AG08396 (cell line): Measurements from ENCODE around the gene LDB2.
A peak's percentile ranks its signal among the peaks of the same experiment; 100 is the strongest.
"Not testable (repeated sequence)": the region's sequence is repeated elsewhere in the genome, so short reads cannot be mapped to it uniquely, and the experiment has no call there.

Experiments used
- DNase-seq: peaks from one replicate; pipeline ENCODE4 v3.0.0; 2012; ENCODE audit warnings: low spot score, mixed read lengths

The LDB2 gene

DNA sequence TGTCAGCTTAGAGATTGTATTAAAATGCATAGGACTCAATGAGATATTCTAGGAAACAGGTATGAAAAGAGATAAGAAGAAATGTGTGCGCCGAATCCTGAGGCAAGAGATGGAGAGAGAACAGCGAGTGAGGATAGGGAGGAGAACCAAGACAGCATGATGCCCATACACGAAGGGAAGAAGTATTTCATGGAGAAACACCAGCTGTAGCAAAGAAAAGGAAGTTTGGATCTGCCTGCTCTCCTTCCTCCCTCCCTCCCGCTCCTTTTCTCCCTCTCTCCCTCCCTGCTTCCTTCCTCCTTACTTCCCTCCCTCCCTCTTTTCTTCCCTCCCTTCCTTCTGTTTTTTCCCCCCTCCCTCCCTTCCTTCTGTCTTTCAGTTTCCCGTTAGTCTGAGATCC is 353.6 kb downstream of the LDB2 start:
- DNase-seq, result no peak

- DNase-seq, result no peak
Measured at GRCh38 chr4:16544251-16544721, 354.2 kb downstream of the LDB2 start.

DNA sequence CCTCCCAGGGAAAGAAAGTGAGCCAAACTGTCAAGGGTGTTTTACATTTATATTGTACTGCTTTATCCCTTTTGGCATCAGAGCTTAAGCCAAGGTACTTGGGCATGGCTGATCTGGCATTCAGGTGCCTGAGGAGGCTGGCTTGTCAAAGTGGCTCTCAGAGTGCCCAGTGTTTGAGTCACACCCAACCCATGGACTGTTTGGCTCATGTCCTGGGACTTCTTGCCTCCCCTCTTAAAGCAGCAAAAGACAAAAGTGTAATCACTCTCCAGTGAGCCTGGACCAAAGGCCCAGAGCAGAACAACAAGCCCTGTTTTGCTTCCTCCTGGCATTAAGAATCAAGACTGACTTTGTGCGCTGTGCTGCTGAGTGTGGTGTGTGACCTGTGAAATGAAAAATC is 360.5 kb downstream of the LDB2 start:
- DNase-seq, result no peak

DNA sequence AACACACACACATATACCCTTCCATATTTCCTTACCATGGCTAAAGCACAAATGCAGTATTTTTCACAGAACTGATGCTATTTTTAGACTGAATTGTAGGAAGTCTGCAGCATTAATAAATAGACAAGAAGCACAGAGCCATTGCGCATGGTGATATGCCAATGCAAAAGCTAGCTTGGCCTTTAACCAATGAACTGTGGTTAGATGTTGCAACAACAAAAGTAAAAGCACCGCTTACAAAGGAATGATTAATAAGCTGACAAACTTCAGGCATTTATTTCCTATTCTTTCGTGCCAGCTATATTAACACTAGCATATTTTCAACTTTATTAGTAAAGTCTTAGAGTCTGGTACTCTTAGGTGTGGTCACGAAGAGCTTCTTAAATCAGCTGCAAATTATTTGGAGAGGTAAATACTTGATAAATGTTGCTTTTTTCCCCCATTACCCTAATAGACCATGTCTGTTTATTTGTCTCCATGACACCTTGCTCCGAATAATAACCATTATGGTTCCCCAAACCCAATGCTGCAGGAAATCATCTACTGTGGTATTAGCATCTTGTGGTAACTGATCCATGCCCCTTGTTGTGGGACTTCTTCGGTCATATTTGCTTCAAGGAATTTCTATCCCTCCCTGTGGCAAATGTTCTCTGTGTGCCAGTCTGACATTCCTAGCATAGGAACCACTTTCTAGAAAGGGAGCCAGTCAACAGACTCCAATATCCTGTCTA is 366.0 kb downstream of the LDB2 start:
- DNase-seq, result peak; percentile 50

DNA sequence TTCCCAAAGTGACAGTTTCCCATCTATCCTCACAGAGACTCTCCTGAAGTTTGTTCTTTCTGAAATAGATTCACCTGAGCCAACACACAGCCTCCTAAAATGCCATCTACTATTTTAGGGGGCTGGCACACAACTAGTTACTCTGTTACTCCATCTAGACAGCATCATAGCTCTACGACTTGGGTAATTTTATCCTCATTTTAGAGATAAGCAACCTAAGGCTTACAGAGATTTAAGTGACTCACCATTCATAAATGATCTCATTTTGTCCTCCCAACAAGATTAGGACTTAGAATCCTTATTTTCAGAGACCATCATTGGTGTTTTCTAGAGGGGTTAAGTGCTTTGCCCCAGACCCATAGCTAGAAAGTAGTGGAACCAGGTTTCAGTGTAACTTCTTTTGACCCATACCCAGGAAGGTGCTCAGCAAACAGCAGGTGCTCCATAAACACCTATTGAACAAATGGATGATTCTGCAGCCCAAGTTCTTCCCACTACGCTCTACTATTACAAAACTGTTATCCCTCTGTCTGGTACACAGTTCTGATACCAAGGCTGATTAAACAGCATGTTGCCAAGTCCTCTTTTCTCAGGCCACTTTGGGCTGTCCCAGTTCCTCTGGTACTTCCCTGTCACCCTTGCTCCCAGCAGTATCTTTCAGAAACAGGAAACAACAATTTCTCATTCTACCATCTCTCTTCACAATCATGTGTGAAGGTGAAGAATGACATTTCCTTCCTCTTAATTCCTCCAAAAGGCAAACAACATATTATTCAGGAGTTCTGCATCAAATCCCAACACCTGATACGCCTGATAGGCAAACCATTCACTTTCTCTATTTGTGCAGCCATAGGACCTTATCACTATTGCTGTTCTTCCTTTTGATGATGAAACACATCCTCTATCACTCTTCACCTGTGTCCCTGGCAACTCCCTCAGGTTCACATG is 367.5 kb downstream of the LDB2 start:
- no peak for DNase-seq

GRCh38 chr4:16524911-16525554 is 373.4 kb downstream of the LDB2 start:
- DNase-seq, result peak; percentile 67

DNA sequence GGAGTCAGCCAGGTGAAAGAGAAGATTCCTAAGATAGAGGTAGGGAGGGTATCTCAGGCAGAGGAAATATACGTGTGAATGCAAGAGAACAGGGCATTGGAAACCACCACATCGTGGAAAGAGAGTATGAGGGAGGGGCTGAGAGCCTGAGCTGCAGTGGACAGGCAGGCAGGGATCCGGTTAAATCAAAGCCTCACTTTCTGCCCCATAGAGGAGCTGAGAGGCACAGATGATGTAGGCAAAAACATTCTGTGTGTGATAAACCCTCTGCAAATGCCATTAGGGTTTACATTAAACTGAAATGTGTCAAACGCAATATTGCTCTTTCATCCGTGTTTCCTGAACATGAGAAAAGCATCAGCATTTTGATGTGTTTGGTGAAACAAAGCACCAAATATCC is 374.0 kb downstream of the LDB2 start:
- DNase-seq, result no peak

- DNase-seq, result not testable (repeated sequence)
Measured at GRCh38 chr4:16523526-16523925, 374.9 kb downstream of the LDB2 start.

DNA sequence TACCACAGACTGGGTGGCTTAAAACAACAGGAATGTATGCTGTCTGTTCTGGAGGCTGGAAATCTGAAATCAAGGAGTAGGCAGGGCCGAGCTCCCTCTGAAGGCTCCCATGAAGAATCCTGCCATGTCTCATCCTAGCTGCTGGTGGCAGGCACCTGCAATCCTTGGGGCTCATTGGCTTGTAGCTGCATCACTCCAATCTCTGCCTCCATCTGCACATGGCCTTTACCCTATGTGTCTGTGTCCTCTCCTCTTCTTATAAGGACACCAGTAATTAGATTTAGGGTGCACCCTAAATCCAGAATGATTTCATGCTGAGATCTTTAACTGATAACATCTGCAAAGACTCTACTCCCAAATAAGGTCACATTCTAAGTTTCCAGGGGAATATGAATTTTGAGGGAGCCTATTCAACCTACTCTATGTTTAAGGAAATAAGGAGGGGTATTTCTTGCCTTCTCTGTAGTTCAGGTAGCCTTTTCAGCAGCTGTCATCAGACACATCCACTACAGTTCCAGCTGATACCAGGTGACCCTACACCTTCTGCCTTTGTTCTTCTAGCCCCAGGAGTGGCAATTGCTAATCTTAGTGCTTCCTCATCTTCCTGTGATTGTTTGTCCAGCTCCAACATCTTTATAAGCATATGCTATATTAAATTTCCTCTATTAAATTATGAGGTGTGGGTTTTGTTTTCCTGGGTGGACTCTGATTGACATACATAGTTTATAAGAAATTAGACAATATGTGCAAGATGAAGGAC is 377.1 kb downstream of the LDB2 start:
- DNase-seq, result no peak

- DNase-seq, result peak; percentile 49
Measured at GRCh38 chr4:16516796-16517439, 381.5 kb downstream of the LDB2 start.

- DNase-seq, result no peak
Measured at GRCh38 chr4:16513876-16514275, 384.6 kb downstream of the LDB2 start.

GRCh38 chr4:16508968-16509367 is 389.5 kb downstream of the LDB2 start:
- DNase-seq, result no peak

DNA sequence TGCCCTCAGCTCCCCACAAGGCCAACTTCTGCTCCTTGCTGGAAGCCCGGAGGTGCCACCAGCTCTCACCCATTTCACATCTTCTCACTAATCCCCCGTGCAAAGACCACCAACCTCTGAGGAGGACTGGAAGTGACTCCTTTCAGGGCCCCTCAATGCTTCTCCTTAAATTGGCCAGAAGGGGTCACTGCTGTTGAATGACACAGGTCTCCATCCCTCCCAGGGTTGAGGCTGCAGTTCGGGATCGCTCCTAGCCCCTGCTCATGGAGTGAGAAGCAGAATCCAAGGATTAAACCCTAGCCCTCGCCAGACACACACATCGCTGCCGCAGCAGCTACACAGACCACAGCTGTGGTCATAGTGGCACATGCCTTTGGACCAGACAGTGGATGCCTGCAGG is 392.7 kb downstream of the LDB2 start:
- peak; percentile 16 for DNase-seq

GRCh38 chr4:16505267-16505666 is 393.2 kb downstream of the LDB2 start:
- DNase-seq, result no peak

DNA sequence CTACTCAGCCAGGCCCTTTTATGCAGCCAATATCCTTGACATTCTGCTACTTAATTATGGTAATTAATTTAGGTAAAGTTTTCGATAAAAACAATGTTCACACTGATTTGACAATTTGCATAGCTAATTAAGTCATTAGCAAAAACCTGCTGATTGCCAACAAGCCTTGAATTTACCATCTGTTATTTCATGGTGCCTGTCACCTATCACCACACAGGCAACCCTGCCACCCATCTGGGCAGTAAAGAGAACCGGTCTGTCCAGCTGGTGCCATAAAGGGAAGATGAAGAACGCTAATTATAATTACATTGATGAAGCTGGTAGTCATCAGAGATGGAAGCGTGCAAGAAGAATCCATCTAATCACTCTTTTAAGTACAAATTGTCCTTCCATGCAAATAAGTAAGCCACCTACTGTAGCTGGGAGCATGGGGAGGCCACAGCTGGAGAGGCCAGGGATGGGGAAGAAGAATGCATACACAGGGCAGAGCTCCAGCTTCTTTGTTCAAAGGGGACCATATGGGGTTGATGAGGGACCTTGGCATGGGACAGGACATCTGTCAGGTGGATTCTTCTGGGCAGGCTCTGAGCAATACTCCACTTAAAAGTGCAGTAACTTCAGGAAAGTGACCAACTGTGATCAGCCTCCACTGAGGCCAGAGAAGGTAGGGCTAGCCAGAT is 394.9 kb downstream of the LDB2 start:
- DNase-seq, result no peak

DNA sequence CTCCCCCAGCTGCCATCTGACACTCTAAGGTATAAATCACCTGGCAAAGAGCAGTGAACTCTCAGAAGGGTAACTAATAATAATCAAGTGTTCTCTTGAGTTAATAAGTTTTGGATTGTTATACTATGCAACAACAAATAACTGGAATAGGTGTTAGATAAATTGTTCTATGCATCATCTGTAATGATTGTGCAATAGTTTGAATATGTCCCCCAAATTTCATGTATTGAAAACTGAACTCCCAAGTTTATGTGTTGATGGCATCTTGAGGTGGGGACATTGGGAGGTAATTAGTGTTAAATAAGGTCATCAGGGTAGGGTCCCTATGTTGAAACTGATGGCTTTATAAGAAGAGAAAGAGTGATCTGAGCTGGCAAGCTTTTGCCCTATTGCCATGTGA is 399.5 kb downstream of the LDB2 start:
- DNase-seq, result no peak

- peak; percentile 54 for DNase-seq
Measured at GRCh38 chr4:16496501-16496900, 401.9 kb downstream of the LDB2 start.

DNA sequence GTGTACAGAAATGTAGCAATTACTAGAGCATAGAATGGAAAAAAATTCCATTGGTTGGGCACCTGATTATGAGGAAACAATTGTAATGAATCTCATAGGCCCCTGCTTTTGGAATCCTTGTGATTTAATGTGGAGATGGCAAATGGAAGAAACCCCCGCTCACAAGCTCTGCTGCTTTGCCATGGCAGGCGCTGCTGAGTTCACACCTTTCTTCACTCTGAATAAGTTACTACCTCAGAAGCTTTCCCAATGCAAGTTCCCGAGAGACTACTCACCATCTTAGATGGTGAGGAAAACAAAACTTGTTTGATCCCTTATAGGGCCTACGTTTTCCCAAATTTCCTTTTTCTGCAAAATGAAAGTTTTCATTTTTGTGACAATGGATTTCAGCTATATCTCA is 405.6 kb downstream of the LDB2 start:
- DNase-seq, result no peak

GRCh38 chr4:16489226-16489625 is 409.2 kb downstream of the LDB2 start:
- DNase-seq, result no peak

DNA sequence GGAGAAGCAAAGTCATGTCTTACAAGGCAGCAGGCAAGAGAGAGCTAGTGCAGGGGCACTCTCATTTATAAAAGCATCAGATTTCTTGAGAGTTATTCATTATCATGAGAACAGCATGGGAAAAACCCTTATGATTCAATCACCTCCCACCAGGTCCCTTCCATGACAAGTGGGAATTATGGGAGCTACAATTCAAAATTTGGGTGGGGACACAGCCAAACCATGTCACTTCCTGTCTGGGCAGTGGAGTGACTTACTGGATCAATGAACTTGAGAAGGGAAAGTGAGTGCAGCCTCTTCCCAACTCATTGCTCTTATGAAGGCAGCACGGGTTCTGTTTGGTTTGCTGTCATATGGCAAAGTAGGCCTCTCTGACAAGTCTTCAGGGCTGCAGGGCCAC is 410.4 kb downstream of the LDB2 start:
- DNase-seq, result no peak

- DNase-seq, result no peak
Measured at GRCh38 chr4:16484711-16485110, 413.7 kb downstream of the LDB2 start.
